Large intestine (tissue), 3 donors: Measurements from ENCODE around the gene HNF1A. TPM values are rescaled to one million over a fixed set of nuclear protein-coding genes. Genes with fewer than 3 reads are reported as not detected.
"Not testable (repeated sequence)": the region's sequence is repeated elsewhere in the genome, so short reads cannot be mapped to it uniquely, and the experiment has no call there.

Source experiments
- DNase-seq, 2 donors: peaks; one replicate each; pipeline versions ENCODE4 v3.0.0 to v3.0.0-alpha.2; 2013
- H3K27ac ChIP-seq: one replicate; pipeline ENCODE4 v1.5.1; 2013; ENCODE audit warnings: low read length
- H3K27me3 ChIP-seq: 2 replicates; pipeline ENCODE4 v1.6.1; 2013; ENCODE audit warnings: low read length; ENCODE audit not compliant: control insufficient read depth, insufficient read depth
- H3K36me3 ChIP-seq: 2 replicates; pipeline ENCODE4 v1.6.1; 2013; ENCODE audit warnings: low read length; ENCODE audit not compliant: control insufficient read depth, insufficient read depth
- H3K4me1 ChIP-seq: one replicate; pipeline ENCODE4 v1.6.1; 2013; ENCODE audit warnings: low read length; ENCODE audit not compliant: control insufficient read depth, insufficient read depth
- H3K4me3 ChIP-seq: one replicate; pipeline ENCODE4 v1.5.1; 2013; ENCODE audit warnings: low read length
- H3K9me3 ChIP-seq: one replicate; pipeline ENCODE4 v1.6.1; 2013; ENCODE audit warnings: mild to moderate bottlenecking, low read depth, low read length, moderate library complexity; ENCODE audit not compliant: control insufficient read depth
- WGBS: methylation state at CpG from one replicate; pipeline ENCODE4 v1.1.5; 2013; ENCODE audit warnings: low lambda C conversion rate; ENCODE audit not compliant: insufficient coverage; 5-methylcytosine and 5-hydroxymethylcytosine counted together
- polyA plus RNA-seq: library from polyadenylated mRNA; unstranded; fragments of 120-200 nt; gene quantifications from one replicate; pipeline ENCODE4 v1.2.1, GENCODE V29; 2013

HNF1A gene
- polyA plus RNA-seq, 1 donor: 55.5 TPM

DNA sequence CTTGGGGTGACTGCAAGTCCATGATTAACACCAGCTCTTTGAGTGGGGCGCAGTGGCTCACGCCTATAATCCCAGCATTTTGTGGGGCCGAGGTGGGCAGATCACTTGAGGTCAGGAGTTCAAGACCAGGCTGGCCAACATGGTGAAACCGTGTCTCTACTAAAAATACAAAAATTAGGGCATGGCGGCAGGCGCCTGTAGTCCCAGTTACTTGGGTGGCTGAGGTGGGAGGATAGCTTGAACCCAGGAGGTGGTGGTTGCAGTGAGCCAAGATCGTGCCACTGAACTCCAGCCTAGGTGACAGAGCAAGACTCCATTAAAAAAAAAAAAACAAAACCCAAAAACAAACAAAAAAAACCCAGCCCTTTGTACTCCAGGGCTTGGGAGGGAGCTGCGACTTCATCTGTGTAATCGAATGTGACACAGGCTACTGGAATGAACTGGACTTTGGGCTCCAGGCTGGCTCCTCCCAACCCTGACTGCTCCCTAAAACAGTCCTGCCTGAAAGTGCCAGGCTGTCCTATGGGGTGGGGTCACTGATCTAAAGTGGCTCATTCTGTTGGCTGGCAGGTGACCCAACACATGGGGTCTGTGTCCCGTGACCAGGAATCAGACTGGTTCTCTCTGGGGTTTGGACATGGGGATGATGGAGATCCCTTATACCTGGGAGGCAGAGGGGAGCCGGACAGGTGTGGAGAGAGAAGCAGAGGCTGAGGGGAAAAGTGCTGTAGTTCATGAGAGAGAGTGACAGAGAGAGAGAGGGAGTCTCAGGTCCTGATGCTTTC is 47.3 kb downstream of the HNF1A start:
- peak overlapping the region; percentile 84 for H3K27ac ChIP-seq
- no peak overlapping the region for H3K4me3 ChIP-seq
- H3K27me3 ChIP-seq: no peaks in the 10 kb centered on the region
- DNase-seq: peak; percentile 85 to 95
- peaks cover 20% of the 10 kb centered on the region for H3K4me1 ChIP-seq
- no peaks in the 10 kb centered on the region for H3K9me3 ChIP-seq
- H3K36me3 ChIP-seq: no peaks in the 10 kb centered on the region
- no CpG with 5 or more reads among the region's 11 CpGs for WGBS

DNA sequence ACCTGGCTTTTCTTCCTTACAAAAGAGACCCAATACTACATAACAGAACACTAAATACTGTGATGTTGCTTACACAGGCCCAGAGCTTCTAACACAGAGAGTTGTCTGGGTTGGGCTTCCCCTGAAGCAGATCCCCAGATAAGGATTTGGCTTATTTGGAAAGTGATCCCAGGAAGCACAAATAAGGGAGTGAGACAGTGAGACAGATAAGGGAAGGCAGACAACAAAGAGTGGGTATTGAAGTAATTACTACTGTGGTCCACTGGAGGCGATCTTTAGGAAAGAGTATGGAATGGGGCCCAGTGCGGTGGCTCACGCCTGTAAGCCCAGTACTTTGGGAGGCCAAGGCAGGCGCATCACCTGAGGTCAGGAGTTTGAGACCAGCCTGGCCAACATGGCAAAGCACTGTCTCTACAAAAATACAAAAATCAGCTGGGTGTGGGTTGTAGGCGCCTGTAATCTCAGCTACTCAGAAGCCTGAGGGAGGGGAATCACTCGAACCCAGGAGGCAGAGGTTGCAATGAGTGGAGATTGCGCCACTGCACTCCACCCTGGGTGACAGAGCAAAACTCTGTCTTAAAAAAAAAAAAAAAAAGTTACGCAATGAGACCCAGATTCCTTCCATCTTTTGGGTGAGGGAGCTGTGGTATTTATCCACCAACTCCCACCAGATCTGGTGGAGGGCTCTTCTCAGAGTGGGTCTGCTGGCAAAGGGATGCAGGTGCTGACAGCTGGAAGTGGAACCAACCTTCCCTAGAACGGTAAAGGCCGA is 48.1 kb downstream of the HNF1A start:
- Histone ChIP-seq H3K9me3 (no peaks in the 10 kb centered on the region), H3K27me3 (no peaks in the 10 kb centered on the region), H3K4me1 (peaks cover 20% of the 10 kb centered on the region), H3K4me3 (no peak overlapping the region), H3K27ac (peak overlapping the region; percentile 84), H3K36me3 (no peaks in the 10 kb centered on the region)
- DNase-seq: peak in 1 of 2 donors; percentile 16
- 80% methylated on average over 1 of the region's 10 CpGs for WGBS

DNA sequence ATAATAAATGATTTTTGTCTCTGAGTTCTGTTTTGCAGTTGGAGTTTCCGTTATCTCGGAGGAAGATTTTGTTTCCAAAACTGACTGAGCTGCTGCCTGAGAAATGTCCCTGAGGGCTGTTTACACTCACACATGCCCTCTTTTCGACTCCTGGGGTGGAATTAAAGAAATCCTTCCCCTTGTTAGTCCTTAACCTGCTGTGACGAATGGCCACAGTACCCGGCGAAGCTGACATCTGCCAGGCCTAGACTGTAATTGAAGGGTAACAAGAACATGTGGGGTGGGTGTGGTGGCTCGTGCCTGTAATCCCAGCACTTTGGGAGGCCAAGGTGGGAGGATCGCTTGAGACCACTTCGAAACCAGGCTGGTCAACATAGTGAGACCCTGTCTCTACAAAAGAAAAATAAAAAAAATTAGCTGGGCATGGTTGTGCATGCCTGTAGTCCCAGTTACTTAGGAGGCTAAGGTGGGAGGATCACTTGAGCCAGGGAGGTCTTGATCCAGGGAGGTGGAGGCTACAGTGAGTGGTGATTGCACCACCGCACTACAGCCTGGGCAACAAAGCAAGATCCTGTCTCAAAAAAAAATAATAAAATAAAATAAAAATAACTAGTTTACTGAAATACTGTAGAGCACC is 52.4 kb downstream of the HNF1A start:
- H3K27me3 ChIP-seq: no peaks in the 10 kb centered on the region
- WGBS: 100% methylated on average over 1 of the region's 10 CpGs
- no peak overlapping the region for H3K27ac ChIP-seq
- no peaks in the 10 kb centered on the region for H3K36me3 ChIP-seq
- H3K4me3 ChIP-seq: no peak overlapping the region
- H3K9me3 ChIP-seq: no peaks in the 10 kb centered on the region
- H3K4me1 ChIP-seq: peaks cover 9% of the 10 kb centered on the region
- no peak for DNase-seq

DNA sequence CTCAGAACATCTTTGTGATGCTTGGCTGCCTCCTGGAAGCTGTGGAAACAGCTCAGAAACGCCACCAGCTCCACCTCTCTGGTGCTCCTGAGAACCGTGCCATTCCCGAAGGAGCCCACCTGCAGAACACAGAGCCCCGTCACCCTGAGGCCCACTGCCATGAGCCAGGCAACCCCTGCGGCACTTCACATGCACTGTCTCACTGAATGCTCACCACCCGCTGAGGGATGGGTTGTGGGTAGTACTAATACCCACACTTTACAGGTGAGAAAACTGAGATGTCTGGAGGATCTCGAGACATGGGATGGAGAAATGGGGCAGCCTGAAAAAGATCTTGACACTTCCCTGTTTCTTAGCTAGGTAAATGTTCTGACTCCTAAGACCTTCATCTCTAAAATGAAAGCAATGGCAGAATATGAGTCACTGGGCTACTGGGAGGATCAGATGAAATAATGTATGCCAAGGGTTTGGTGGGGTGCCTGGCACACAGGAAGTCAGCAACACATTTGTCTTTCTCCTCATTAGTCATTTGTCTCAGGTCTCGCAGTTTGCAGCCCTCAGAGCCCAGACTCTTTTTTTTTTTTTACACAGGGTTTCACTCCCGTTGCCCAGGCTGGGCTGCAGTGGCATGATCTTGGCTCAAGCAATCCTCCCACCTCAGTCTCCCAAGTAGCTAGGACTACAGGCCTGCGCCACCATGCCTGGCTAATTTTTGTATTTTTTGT is 55.4 kb downstream of the HNF1A start:
- no peak overlapping the region for H3K27ac ChIP-seq
- WGBS: 100% methylated on average over 1 of the region's 10 CpGs

DNA sequence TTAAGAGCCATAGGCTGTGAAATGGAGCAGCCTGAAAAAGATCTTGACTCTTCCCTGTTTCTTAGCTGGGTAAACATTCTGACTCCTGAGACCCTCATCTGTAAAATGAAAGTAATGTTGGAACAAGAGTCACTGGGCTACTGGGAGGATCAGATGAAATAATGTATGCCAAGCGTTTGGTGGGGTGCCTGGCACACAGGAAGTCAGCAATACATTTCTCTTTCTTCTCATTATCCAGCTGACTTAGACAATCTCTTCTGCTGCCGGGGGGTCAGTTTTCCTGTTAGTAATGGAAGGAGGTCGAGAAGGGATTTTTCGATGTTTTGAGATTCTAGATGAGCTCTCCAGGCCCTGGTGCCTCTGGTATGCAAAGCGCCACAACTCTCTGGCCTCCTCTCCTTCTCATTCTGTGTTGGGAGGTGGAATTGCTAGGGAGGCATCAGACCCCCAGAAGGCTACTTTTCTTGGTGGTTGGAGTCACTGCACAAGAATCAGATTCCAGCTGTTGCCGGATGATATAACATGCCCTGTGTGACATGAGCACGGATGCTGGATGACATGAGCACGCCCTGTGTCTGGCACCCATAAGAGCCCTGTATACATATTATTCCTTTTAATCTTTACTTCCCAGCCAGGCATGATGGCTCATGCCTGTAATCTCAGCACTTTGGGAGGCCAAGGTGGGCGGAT is 56.4 kb downstream of the HNF1A start:
- Histone ChIP-seq H3K9me3 (no peaks in the 10 kb centered on the region), H3K4me1 (peaks cover 9% of the 10 kb centered on the region), H3K4me3 (no peak overlapping the region), H3K27me3 (no peaks in the 10 kb centered on the region), H3K27ac (no peak overlapping the region), H3K36me3 (no peaks in the 10 kb centered on the region)
- DNase-seq: no peak
- WGBS: no CpG with 5 or more reads among the region's 9 CpGs

More for the DNA sequence above, 55.4 kb downstream of the HNF1A start:
- Histone ChIP-seq H3K4me3 (no peak overlapping the region), H3K4me1 (peaks cover 6% of the 10 kb centered on the region), H3K27me3 (no peaks in the 10 kb centered on the region), H3K36me3 (no peaks in the 10 kb centered on the region), H3K9me3 (no peaks in the 10 kb centered on the region)
- DNase-seq: no peak

DNA sequence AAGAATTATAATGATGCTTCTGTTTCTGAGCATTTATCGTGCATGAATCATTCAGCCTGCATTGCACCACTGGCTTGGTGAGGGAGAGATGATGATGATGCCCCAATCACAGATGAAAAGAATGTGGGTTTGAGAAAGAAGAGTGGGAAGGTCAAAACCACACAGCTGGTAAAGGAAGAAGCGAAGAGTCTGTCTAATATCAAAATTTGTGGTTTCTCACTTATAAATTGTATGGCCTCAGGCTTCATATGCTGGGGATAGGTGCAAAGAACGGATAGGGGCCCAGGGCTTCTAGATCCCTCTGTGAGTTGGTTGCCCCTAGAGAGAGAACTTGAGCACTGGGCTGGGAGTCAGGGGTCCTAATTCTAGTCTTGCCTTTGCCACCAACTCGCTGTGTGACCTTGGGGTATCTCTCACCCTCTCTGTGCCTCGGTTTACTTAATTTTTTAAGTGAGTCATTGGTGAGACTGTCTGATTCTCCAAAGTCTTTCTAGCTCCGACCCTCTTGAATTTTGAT is 58.5 kb downstream of the HNF1A start:
- peaks cover 3% of the 10 kb centered on the region for H3K27me3 ChIP-seq
- no peaks in the 10 kb centered on the region for H3K9me3 ChIP-seq
- no peaks in the 10 kb centered on the region for H3K36me3 ChIP-seq
- DNase-seq: no peak
- no CpG with 5 or more reads among the region's 6 CpGs for WGBS
- H3K4me3 ChIP-seq: no peak overlapping the region
- H3K4me1 ChIP-seq: peaks cover 9% of the 10 kb centered on the region
- no peak overlapping the region for H3K27ac ChIP-seq

DNA sequence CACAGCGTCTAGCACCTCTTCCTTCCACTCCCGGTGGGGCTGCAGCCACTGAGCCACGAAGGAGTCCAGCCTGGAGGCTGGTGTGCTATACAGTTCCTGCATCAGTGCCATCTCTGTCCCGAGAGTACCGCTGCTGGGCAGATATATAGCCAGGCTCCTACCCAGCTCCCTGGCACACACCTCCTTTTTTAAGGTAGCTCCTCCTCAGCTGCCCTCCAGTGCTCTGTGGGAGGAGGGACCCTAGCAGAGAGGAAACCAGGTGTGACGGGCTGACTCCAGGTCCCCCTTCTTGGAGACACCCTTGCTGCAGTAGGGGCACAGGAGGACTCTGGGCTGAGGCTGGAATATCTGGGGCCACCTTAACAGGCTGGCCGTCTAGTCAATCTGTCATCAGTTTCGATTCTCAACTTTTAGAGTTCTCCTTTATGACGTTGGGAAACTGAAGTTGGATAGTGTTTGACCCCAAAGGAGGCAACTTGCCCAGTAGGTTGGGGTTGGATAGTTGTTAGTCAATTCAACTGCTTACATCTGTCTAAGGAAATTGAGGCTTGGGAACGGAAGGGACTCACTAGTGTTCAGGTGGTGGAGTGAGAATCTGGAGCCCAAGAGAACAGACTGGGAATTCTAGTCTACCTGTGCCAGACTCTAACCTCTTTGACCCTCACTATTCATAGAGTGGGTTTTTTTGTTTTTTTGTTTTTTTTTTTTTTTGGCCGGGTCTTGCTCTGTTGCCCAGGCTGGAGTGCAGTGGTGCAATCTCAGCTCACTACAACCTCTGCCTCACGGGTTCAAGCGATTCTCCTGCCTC is 60.7 kb downstream of the HNF1A start, which contains the start of gene OASL:
Gene OASL (minus strand): TSS at position 386 of the 808 bp plus-strand sequence. CDS start 275 bp downstream, at position 111.
- 8% methylated on average over 2 of the region's 13 CpGs for WGBS
- Histone ChIP-seq H3K27ac (peak within 1 kb of the TSS; percentile 24), H3K9me3 (no peaks in the 10 kb centered on the region), H3K36me3 (no peaks in the 10 kb centered on the region), H3K4me1 (peaks cover 9% of the 10 kb centered on the region), H3K4me3 (peak within 1 kb of the TSS; percentile 53), H3K27me3 (peaks cover 3% of the 10 kb centered on the region)
- DNase-seq: peak; percentile 23 to 83

DNA sequence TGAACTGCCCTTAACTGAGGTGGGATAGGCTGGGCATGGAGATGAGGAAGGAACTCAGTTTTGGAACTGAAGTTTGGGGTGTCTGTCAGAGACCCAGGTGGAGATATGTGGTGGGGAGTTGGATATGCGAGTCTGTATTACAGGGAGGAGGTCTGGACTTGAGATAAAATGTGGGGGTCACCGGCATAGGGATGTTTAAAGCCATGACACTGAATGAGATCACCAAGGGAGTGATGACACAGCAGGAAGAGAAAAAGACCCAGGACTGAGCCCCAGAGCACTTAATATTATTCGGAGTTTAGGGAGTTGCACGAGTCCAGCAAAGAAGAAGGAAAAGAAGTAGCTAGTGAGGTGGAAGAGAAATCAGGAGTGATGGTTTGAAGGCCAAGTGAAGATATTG is 64.7 kb downstream of the HNF1A start:
- H3K4me3 ChIP-seq: no peak overlapping the region
- H3K9me3 ChIP-seq: no peaks in the 10 kb centered on the region
- 76% methylated on average over 3 of the region's 4 CpGs for WGBS
- DNase-seq: no peak
- H3K4me1 ChIP-seq: peaks cover 9% of the 10 kb centered on the region
- no peaks in the 10 kb centered on the region for H3K36me3 ChIP-seq
- H3K27ac ChIP-seq: no peak overlapping the region
- H3K27me3 ChIP-seq: peaks cover 11% of the 10 kb centered on the region

DNA sequence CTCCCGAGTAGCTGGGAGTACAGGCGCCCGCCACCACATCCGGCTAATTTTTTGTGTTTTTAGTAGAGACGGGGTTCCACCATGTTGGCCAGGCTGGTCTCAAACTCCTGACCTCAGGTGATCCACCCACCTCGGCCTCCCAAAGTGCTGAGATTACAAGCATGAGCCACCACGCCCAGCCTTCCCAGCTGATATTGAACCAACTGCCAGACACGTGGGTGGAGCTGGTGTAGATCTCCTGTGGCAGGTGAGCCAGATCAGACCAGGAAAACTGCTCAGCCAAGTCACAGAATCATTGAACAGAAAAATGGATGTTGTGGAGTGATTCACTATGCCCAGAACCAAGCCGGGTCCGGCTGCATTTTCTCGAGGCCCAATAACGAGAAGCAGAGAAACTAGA is 69.1 kb downstream of the HNF1A start:
- H3K4me3 ChIP-seq, DNase-seq, H3K36me3 ChIP-seq, H3K27ac ChIP-seq, H3K27me3 ChIP-seq, H3K4me1 ChIP-seq, H3K9me3 ChIP-seq: not testable (repeated sequence)
- WGBS: no CpG with 5 or more reads among the region's 12 CpGs
